Stimulated activated CD4-positive, alpha-beta T cell treated with anti-CD3 and anti-CD28 coated beads, Interleukin-12 subunit alpha, Interleukin-12 subunit beta, amount 100 ng/mL, for 48 hours (primary cell): ENCODE results near the gene BHLHE23.
"Not testable (repeated sequence)": the region's sequence is repeated elsewhere in the genome, so short reads cannot be mapped to it uniquely, and the experiment has no call there.

Experiments used
- DNase-seq, 3 donors: peaks; one replicate each; pipeline ENCODE4 v3.0.0-alpha.2; 2020; ENCODE audit warnings: low read depth in 2 of 3, low spot score in 1 of 3

BHLHE23 gene

DNA sequence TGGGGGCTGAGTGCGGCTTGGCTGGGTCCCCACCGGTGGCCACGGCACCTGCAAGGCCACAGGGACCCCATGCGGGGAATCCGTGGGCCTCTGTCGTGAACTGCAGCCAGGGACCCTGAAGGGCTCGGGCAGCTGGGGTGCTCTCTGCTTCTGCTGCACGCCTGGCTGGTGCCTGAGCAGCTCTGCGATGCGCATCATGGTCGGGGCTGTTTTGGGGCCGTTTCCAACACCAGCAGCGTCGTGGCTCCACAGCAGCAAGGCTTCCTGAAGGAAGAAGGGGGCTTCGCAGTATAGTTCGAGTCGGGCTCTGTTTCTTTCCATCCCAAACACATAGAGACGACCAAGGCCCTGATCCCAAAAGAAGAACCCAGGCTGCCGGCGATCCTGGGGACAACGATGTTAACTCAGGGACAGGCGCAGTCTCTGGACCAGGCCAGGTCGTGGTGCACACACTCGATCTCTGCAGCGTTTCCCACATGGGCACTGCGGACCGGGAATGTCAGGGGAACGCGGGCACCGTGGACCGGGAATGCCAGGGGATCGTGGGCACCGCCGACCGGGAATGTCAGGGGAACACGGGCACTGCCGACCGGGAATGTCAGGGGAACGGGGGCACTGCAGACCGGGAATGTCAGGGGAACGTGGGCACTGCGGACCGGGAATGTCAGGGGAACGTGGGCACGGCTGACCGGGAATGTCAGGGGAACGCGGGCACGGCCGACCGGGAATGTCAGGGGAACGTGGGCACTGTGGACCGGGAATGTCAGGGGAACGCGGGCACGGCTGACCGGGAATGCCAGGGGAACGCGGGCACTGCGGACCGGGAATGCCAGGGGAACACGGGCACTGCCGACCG is 36.8 kb upstream of the BHLHE23 start:
- DNase-seq: no peak

DNA sequence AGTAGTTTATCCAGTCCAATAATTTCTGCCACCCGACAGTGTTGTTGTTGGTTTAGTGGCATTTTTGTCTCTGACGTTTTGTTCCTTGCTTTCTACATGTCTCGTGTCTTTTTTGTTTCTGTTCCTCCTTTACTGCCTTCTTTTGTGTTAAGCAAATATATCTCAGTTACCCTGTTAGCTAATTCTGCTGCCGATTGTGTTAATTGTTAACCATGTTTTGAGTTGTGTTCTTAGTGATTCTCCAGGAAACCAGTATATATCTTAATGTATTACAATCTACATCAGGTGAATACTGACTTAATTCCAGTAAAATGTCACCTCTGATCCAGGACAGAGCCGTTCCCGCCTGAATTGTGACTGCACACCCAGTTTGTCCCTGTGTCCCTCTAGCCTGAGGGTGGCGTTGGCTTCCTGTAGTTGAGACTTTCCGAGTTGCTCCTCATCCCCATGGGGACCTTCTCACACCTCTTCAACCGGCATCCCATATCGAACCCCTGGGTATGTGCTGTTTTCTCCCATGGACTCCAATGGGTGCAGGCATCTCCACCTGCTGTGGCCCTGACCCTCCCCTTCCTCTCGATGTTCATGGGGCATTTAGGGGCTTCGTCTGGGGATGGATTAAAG is 35.8 kb upstream of the BHLHE23 start:
- DNase-seq: no peak

DNA sequence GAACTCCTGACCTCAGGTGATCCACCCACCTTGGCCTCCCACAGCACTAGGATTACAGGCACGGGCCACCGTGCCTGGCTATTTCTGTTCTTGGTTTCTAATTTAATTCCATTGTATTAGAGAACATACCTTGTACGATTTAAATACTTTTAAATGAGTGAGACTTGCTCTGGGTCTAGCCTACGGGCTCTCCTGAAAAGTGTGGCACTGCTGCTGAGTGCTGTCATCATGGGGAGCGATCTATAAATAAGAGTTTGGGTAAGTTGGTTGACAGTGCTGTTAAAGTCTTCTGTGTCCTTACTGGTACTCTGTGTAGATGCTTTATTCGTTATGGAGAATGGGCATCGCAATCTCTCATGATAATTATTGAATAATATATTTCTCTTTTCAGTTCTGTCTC is 35.0 kb upstream of the BHLHE23 start:
- no peak for DNase-seq

DNA sequence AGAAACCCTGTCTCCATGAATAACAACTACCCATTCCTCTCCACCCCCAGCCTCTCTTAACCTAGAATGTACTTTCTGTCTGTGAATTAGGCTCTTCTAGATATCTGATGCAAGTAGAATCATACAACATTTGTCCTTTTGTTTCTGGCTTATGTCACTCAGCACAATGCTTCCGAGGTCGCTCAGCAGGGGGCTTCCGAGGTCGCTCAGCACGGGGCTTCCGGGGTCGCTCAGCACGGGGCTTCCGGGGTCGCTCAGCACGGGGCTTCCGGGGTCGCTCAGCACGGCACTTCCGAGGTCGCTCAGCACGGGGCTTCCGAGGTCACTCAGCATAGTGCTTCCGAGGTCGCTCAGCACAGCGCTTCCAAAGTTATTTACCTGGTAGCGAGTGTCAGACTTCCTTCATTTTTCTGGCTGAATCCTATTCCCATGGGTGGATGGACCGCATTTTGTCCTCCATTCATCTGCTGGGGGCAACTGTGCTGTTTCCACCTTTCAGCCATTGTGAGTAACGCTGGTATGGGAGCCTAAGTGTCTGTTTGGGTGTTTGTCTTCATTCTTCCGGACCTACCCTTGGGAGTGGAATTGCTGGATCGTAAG is 31.0 kb upstream of the BHLHE23 start:
- DNase-seq: no peak

DNA sequence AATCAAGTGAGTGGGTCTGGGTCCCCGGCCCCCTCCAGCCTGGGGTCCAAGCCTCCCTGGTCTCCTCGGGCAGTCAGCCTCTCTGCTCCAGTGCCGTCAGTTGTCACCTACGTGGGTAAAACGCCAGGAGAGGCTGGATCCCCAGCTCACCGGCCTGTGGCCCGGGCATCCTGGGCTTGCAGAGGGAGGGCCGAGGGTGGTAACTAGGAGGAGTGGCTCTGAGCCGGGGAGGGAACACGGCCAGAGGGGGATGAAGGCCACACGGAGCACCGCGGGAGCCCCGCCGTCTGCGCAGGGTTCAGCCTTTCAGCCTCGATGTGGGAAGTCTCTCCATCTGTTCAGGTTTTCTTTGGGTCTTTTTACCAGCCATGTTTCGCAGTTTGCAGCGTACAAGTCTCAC is 29.5 kb upstream of the BHLHE23 start:
- DNase-seq: no peak

DNA sequence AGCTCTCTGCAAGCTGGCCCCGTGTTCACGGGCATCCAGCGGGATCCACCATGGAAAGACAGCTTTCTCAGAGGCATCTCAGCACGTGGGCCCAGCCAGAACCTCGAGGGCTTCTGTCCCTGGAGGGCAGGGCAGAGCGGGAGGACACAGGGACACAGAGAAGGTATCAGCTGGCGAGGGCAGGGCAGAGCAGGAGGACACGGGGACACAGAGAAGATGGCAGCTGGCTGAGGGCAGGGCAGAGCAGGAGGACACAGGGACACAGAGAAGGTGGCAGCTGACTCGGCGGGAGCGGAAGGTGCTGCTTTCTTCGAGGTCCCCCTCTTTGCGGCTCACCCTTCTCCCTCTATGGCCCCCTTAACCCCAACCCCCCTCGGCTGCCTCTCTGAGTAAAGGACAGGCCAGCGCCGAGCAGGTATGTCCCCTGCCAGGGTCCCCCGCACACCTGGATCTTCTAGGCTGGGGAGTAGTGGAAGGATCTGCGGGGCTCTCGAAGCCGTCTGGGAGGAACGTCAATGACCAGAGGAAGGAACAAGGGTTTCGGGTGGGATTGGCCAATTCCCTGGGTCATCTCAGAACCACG is 28.9 kb upstream of the BHLHE23 start:
- no peak for DNase-seq

DNA sequence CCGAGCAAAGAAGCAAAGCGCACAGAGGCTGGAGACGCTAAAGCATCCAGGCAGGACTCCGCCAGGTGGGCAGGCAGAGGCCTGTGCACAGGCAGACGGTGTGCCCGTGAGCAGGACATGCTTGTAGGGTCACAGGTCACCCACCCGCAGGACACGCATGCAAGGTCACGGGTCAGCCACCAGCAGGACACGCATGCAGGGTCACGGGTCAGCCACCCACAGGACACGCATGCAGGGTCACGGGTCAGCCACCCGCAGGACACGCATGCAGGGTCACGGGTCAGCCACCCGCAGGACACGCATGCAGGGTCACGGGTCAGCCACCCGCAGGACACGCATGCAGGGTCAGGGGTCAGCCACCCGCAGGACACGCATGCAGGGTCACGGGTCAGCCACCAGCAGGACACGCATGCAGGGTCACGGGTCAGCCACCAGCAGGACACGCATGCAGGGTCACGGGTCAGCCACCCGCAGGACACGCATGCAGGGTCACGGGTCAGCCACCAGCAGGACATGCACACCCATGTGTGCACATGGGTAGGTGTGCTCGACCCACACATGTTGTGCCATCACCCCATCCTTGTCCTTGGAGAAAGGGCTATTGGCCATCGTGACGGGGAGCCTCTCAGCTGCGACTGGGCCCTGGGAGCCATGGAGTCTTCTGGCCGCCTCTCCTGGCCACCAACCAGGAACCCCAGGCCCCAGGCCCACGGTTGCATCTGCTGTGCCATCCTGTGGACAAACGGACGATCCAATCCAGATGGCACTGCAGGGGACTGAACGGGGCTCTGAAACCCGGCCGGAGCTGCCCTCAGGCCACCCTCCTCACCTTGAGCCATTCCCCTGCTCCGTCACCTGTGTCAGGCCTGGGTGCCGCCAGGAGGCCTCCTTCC is 28.2 kb upstream of the BHLHE23 start:
- DNase-seq: not testable (repeated sequence)

DNA sequence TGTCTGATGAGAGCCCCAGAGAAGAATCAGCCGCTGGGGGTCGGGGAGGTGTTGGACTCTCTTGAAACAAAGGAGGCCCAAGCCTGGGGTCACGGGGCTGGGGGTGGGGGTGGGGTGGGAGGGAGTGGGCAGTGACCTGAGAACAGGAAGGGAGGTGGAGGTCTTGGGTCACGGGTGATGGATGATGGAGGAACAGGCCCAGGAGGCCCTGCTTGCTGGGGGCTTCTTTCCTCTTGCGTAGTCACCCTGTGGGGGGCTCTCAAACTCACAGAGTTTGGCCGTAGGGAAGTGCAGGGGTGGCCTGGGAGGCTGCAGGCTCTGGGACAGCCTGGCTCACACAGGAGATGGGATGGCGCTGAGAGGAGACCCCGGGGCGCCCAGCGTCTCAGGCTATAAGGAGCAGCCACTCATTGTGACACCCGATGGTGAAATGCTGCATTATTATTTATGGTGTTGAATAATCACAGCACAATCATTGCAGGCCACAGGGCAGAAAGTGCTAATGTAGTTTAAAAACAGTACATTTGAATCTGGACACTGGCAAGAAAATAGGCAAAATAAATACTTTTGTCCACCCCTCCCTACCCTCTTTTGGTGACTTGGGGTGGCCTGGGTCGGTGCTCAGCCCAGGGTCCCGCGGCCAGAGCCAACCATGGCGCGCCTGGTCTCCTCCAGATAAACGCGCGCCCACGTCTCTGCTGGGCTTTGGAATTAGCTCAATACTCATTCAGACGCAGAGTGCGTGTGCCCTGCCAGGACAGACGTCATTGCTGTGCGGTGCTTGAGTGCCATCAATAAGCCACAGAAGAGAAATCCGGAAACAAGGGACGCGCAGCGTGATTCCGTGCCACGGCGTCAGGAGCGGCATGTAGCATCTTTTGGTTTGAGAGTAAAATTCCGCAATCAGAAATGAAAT is 27.3 kb upstream of the BHLHE23 start:
- DNase-seq: no peak

DNA sequence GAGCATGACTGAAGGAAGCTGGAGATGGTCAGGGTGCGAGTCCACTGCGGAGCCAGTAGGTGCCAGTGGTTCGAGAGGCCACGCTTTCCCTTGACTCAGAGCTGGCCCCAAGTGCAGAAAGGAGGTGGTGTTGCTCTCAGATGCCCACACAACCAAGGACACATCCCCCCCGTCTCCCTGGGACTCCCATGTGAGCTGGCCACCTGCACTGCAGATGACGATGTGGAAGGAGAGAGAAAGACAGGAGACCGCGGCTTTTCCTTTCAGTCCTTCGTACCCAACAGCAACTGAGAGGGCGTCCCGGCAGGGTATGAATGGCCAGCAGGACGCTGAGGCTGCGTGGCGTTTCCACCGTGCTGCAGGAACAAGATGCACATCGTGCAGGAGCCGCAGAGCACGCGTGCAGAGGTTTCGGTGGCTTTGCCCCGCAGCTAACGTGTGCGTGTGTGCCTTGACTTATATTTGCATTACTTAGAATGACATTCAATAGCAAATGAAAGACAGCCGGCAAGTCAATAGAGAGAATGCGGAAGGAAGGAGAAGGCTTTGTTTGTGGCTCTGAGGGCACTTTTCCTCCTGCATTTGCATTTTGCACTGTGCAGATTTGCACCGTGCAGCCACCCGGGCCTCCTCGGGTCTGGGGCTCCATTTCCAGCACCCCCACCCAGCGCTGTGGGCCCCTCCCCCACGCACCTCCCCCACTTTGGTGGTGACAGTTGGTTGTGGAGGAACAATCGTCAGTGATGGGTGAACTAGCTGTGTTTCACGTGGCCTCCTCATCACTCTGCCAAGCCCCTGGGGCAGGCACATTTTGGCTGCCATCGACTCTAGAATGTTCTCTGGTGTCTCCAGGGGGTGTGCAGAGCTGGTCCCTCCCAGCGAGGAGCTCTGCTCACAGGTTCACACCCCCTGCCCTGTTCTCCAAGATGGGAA is 26.4 kb upstream of the BHLHE23 start:
- DNase-seq: no peak

DNA sequence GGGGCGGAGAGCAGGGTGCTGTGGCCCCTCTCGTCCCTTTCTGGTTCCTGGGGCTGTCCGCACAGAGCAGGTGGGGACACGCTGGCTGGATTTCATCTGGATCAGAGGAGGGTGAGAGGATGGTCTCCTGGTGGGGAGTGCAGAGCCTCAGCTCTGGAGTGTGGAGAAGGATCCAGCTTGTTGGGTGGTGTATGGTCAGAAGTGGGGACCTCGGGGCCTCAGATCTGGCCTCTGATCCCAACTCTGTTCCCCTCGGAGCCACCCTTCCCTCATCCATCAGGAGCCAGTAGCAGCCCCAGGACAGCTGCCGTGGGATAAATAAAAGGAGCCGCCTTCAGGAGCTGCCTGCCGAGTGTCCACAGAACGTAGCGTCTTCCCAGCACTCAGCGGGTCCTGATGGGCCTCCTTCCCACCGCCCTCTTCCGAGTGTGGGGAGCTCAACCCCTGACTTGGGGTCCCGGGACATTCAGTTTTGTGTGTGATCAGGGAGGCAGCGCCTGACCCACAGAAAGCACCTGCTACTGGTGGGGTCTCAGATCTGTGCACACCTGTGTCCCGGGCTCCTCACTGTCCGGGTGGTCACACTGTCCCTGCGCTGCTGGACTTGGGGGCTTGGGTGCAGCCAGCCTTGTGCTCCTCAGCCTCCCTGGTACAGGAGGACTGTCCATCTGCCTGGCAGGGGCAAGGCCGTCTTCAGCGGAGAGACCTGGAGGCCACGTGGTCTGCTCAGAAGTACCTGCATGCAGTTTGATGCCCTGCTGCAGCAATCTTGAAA is 25.4 kb upstream of the BHLHE23 start:
- no peak for DNase-seq

DNA sequence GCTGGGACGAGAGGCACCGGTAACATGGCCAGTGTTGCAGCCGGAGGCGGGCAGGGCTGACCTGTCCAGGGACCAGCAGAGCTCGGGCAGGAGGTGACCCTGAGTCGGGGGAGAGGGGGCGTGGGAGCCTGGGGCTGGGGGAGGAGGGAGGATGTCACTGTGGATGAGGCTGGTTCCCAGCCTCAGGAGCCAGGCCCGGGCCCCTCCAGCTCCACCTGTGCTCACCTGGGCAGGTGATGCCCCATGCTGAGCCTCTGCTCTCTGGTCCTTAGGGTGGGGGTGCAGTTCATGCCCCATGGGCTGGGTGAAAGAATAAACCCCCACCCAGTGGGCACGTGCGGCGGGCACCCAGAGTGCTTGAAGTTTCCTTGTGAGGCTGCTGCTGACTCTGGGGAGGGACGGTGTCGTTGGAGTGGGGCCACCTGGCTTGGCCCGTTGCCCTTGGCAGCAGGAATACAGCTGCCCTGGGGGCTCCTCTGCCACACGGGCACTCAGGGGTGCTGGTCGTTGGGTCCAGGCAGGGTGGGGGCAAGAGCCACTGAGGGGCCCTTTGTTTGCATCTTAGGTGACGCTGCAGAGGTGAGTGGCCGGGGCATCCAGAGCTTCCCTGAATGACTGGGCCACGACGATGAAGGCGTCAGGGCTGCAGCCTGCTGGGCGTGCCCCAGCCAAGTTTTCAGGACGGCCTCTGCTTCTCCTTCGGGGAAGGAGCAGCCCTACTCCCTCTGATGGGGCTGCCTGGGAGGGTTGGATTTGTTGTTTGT is 24.7 kb upstream of the BHLHE23 start:
- no peak for DNase-seq

DNA sequence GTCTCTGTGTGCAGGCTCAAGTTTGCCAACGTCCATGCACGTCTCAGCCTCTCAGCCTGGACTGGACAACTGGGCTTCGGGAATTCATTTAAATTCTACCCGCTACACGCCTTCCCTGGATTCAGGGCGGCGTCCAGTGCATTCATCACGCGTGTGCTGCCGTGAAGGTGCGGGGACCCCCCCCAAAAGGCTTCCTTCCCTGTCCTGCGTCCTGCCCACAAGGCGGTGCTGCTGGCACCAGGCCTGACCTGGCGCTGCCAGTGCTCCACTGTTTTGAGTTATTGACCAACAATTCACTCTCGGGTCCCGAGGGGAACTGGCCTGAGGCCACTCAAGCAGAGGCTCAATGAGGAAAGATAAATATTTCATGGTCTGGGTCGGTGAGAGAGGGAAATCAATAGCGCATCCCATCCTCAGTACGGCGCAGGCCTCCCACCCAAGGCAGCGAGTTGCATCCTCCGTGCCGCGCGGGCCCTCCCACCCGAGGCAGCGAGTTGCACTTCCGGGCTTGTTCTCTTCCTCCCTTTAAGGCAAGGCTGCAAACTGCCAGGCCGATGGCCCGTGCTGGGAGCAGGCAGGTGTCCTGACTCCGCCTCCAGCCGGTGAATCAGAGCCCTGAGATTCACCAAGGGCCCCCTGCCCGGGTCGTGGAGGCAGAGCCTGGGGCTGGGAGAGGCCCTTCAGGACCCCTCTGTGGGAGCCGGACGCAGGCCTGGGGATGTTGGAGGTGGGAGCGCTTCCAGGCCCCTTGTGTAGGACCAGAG is 22.8 kb upstream of the BHLHE23 start:
- no peak for DNase-seq

DNA sequence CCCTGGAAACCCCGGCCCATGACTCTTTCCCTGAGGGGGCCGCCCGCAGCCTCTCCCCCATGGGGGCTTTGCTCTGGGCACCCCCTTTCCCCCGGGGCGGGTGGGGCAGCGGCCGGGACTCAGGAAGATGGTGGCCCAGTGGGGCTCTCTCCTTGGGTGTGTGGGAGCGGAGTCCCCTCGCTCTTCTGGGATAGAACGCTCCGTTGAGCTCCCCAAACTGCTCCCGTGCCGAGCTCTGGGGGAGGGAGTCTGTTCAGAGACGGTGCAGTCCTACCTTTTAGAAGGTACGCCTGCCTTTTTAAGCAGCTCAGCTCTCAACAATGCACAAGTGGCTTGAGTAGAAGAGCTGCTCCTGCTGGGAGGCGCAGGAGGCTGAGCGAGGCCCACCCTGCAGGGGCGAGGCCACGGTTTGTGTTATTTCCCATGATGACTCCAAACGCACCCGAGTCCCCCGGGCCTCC is 21.7 kb upstream of the BHLHE23 start:
- DNase-seq: no peak

DNA sequence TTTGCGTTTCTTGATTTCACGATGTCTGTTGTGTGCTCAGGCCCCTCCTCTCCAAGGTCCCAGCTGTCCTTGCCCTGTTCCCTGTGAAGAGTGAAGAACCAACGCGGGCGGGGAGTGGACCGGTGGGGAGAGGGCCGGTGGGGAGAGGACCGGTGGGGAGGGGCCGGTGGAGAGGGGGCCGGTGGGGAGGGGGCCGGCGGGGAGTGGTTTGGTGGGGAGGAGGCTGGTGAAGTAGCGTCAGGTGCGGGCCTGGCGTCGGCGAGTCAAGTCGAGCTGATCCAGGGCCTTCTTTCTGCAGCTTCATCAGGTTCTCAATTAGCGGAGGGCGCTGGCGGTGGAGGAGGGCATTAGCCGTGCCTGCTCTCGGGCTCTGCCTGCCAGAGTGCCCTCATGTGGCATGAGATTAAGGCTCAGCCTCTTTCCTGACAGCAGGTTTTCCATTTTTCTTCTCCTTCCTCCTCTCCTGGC is 21.2 kb upstream of the BHLHE23 start:
- DNase-seq: no peak

DNA sequence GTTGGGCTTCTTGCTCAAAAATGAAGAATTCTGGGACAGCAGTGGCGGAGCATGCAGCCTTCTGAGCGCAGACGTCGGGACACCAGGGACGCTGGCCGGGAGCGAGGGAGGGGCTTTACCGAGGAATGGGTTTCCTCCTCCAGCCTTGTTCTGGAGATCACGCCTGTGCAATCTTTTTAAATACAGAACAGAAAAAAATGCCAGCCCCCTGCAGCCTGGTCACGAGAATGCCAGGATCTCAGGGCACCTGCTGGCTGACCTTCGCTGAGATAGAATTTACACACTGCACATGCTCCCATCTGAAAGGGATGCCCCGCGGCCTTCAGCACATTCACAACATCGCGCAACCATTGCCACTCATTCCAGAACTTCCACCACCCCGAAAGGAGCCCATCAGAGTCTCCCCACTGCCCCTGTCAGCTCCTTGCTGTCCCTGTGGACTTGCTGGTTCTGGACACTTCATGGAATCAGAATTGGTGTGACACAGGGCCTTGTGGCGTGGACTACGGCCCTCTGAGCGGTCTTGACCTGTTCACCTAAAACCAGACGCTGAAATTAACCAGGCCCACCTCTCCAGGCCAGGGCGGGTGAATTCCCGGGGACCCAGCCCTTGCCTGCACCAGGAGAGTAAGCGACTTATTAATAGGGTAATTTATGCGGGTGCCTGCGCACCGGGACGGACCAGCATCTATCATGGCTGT is 20.6 kb upstream of the BHLHE23 start:
- DNase-seq: no peak
